Cardiac fibroblast (primary cell): ENCODE data around the gene NKAIN2.

Source experiments
- DNase-seq, 2 donors: peaks; one replicate each; pipeline versions ENCODE4 v3.0.0 to v3.0.0-alpha.2; 2010; ENCODE audit warnings: low read depth in 2 of 2
- H3K4me3 ChIP-seq, 2 donors: replicated peaks in 1 of 2; 1 replicate in 1 of 2; 2 replicates in 1 of 2; pipeline ENCODE4 v1.5.1; 2011; ENCODE audit warnings: low read depth in 2 of 2, low read length in 2 of 2, mild to moderate bottlenecking in 2 of 2, moderate library complexity in 1 of 2
- CTCF ChIP-seq: IDR thresholded peaks from one replicate; pipeline ENCODE4 v1.5.1; 2011; ENCODE audit warnings: low read depth, mild to moderate bottlenecking, low read length, inconsistent platforms

The NKAIN2 gene

GRCh38 chr6:124053315-124053714, 249.7 kb downstream of the NKAIN2 start:
- no peak for TF ChIP-seq CTCF
- no peak for DNase-seq
- no peak overlapping the region for H3K4me3 ChIP-seq

GRCh38 chr6:124054034-124054433, 250.4 kb downstream of the NKAIN2 start:
- no peak overlapping the region for H3K4me3 ChIP-seq
- DNase-seq = no peak
- TF ChIP-seq CTCF = no peak

- TF ChIP-seq CTCF = no peak
Observed at GRCh38 chr6:124055395-124055794, 251.7 kb downstream of the NKAIN2 start.

GRCh38 chr6:124055963-124056362, 252.3 kb downstream of the NKAIN2 start:
- no peak for TF ChIP-seq CTCF
- H3K4me3 ChIP-seq = no peak overlapping the region
- no peak for DNase-seq

More at GRCh38 chr6:124055395-124055794, 251.7 kb downstream of the NKAIN2 start:
- no peak overlapping the region for H3K4me3 ChIP-seq
- DNase-seq = no peak

DNA sequence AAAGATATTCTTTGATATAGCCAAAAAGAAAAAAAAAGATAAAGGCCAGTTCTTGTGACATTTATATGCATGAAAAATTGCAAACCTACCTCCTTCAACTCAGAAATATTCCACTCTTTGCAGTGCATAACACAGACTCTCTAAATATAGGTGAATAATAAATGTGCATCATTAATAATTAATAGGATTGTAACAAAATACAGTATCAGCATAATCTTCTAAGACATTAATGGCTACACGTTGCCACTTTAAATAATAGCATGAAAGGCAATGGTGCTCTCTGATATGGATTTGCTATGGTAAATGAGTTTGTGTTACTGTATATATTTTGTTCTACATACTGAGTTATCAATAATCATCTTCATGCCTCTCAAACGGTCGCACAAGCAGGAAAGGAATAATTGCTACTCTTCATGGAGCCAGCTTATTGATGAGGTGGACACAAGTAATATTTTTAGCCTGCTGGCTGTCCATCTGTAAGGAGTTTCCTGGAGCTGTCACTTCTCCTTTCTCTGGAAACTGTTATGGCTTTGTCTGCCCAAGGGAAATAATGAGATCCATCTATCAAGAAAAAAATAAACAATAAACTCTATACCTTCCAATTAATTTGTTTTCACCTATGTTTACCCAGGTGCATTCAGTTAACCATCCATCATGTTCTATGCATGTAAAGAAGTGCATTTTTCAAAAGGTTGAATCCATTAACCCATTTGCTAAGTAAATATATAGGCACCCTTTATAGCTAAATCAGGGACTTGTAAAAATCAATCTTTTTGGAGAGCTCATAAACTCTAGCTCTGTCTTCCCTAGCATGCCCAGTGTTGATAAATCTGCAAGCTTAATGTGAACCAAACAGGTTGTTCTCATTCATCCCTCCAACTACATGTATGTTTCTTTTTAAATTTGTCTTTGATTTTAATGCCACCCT, 253.0 kb downstream of the NKAIN2 start:
- no peak overlapping the region for H3K4me3 ChIP-seq
- TF ChIP-seq CTCF = no peak
- DNase-seq = no peak

- no peak overlapping the region for H3K4me3 ChIP-seq
- TF ChIP-seq CTCF = no peak
- DNase-seq = no peak
Observed at GRCh38 chr6:124057461-124057860, 253.8 kb downstream of the NKAIN2 start.
